Astrocyte (in vitro differentiated cells and primary cell): ENCODE results near the gene ZMYND8.
"Not testable (repeated sequence)": the region's sequence is repeated elsewhere in the genome, so short reads cannot be mapped to it uniquely, and the experiment has no call there.

Source experiments
- CTCF ChIP-seq: IDR thresholded peaks from 2 replicates; pipeline ENCODE4 v1.5.1; 2011; ENCODE audit warnings: low read depth, mild to moderate bottlenecking, inconsistent platforms, low read length, moderate library complexity; ENCODE audit not compliant: insufficient read depth
- EZH2 ChIP-seq: IDR thresholded peaks from 2 replicates; pipeline ENCODE4 v1.6.1; 2012; ENCODE audit warnings: mild to moderate bottlenecking, low read length, inconsistent platforms; ENCODE audit not compliant: insufficient read depth

- not testable (repeated sequence) for TF ChIP-seq CTCF, EZH2
Measured at GRCh38 chr20:47240096-47240495, 116.4 kb downstream of the ZMYND8 start.
